MCF 10A (cell line): ENCODE data around the gene ANKRD22. TPM values are rescaled to one million over a fixed set of nuclear protein-coding genes. Genes with fewer than 3 reads are reported as not detected.

Experiments used
- BruUV-seq: library from RNA; stranded (reverse); fragments of 400-500 nt; replicated peaks from 2 replicates; lab custom pipeline; 2021; lab: Mats Ljungman, UMichigan
- CTCF ChIA-PET: fragments of 300-600 bp; sonication (Branson Sonifier 250); formaldehyde crosslinking; extraction: SDS; loops from one replicate; lab custom pipeline; 2021; ENCODE audit warnings: antibody characterized with exemption, inconsistent platforms; lab: Yijun Ruan, JAX
- POLR2A ChIA-PET: fragments of 300-600, 350-650 bp; sonication (Branson Sonifier 250); formaldehyde crosslinking; extraction: SDS; loops from one replicate; lab custom pipeline; 2020; ENCODE audit warnings: antibody characterized with exemption, inconsistent platforms; lab: Yijun Ruan, JAX
- DNase-seq: peaks from one replicate; pipeline ENCODE4 v3.0.0-alpha.2; 2018; ENCODE audit not compliant: unreplicated experiment
- H3K27ac Mint-ChIP-seq: one replicate; pipeline ENCODE4 v1.8.0; 2022; ENCODE audit warnings: mild to moderate bottlenecking, low read depth, mixed read lengths; ENCODE audit not compliant: unreplicated experiment
- H3K27me3 Mint-ChIP-seq: one replicate; pipeline ENCODE4 v1.8.0; 2022; ENCODE audit warnings: mixed read lengths; ENCODE audit not compliant: insufficient read depth, unreplicated experiment
- H3K36me3 Mint-ChIP-seq: one replicate; pipeline ENCODE4 v1.8.0; 2022; ENCODE audit warnings: mild to moderate bottlenecking, moderate library complexity, mixed read lengths; ENCODE audit not compliant: insufficient read depth, unreplicated experiment
- H3K4me1 Mint-ChIP-seq: one replicate; pipeline ENCODE4 v1.8.0; 2022; ENCODE audit warnings: mixed read lengths; ENCODE audit not compliant: insufficient read depth, unreplicated experiment
- H3K4me3 Mint-ChIP-seq: one replicate; pipeline ENCODE4 v1.8.0; 2022; ENCODE audit warnings: mild to moderate bottlenecking, moderate library complexity, mixed read lengths; ENCODE audit not compliant: unreplicated experiment
- H3K9me3 Mint-ChIP-seq: one replicate; pipeline ENCODE4 v1.8.0; 2022; ENCODE audit warnings: mixed read lengths; ENCODE audit not compliant: unreplicated experiment
- intact Hi-C: fragments of 100-400 bp; cut with micrococcal nuclease; formaldehyde crosslinking; loops from 2 replicates; pipeline ENCODE4 v1.14.1; 2022
- total RNA-seq: library from RNA; stranded (reverse); gene quantifications from 2 replicates; pipeline ENCODE4 v1.2.3, GENCODE V29; 2022
- TF ChIP-seq, protein P1 (sequence below): fragments of 200-600 bp; IDR thresholded peaks from one replicate; pipeline ENCODE4 v1.8.0; 2022; ENCODE audit warnings: antibody characterized with exemption, mild to moderate bottlenecking; ENCODE audit not compliant: unreplicated experiment

The ANKRD22 gene
- total RNA-seq, 1 experiment from 2014 or later: 0.26 TPM

DNA sequence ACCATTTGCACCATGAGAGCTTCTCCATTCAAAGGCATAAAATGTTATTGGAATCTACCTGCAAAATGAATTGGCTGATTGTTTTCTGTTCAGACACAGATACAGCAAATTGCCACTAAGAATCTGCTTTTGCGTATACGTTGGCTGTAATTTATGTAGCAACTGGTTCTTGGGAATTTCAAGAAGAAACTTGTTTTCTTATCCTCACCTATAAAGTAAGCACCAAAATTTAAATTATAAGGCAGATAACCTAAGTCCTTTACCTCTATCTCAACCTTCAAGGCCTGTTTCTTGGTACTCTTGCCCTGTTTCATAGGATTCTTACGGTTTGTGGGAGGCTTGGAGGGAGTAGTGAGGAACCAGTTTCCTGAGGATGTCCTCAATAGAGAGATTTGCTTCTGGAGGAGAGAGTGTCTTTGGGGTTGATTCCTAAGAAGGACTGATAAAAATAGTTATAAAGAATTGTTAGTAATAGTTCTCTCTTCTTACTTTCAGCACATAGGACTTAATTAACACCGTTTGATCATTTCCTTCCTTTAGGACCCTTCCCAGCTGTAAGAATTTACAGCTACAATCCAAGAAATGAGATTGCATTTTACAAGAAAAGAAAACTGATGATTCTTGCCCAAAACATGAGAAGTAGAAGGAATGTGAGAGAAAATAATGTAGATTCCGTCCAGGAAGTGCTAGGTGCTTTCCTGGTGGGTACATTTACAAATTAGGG is 30.4 kb upstream of the ANKRD22 start:
- TF ChIP-seq, protein P1, sequence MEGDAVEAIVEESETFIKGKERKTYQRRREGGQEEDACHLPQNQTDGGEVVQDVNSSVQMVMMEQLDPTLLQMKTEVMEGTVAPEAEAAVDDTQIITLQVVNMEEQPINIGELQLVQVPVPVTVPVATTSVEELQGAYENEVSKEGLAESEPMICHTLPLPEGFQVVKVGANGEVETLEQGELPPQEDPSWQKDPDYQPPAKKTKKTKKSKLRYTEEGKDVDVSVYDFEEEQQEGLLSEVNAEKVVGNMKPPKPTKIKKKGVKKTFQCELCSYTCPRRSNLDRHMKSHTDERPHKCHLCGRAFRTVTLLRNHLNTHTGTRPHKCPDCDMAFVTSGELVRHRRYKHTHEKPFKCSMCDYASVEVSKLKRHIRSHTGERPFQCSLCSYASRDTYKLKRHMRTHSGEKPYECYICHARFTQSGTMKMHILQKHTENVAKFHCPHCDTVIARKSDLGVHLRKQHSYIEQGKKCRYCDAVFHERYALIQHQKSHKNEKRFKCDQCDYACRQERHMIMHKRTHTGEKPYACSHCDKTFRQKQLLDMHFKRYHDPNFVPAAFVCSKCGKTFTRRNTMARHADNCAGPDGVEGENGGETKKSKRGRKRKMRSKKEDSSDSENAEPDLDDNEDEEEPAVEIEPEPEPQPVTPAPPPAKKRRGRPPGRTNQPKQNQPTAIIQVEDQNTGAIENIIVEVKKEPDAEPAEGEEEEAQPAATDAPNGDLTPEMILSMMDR: no peak
- no peaks in the 10 kb centered on the region for H3K27me3 Mint-ChIP-seq
- ChIA-PET CTCF (interaction anchor here (0.6 to 2.0 kb wide), 8 partner anchors 30 to 1975 kb away, joined by 3 to 9 read pairs (median 5); partner anchors contain the start of gene ANKRD22), POLR2A (interaction anchor here (0.6 to 4.2 kb wide), 24 partner anchors 12 to 1845 kb away, joined by 3 to 63 read pairs (median 4); partner anchors contain the start of genes ANKRD22 and FAS)
- H3K9me3 Mint-ChIP-seq: no peaks in the 10 kb centered on the region
- H3K4me3 Mint-ChIP-seq: peak overlapping the region; percentile 97
- peak overlapping the region; percentile 91 for H3K27ac Mint-ChIP-seq
- H3K4me1 Mint-ChIP-seq: peaks cover 29% of the 10 kb centered on the region
- DNase-seq: peak; percentile 13
- H3K36me3 Mint-ChIP-seq: no peaks in the 10 kb centered on the region
- TSS peak; percentile 97 for BruUV-seq
- intact Hi-C loops: loop anchor here (2.0 kb wide), 1 partner anchor 51 kb away; no protein-coding TSS in a partner anchor

DNA sequence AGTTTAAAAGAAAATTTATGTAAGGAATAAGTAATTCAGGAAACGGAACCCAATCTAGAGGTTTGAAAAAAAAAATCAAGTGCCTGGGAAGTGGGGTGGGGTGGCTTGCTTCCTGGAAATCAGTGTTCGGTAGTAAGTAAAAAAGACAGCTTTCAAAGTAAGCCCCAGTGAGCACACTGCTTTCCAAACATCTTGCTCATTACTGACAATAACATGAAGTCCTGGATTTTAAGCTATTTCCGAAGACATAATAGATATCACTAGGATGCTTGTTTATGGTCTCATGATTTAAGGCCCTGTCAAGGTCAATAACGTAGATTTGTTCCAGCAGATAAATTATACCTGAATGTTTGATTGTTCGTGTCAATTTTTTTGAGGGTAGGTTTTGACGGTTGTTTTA is 29.7 kb upstream of the ANKRD22 start:
- Mint-ChIP-seq H3K27ac (peak overlapping the region; percentile 91), H3K4me3 (peak overlapping the region; percentile 97), H3K36me3 (no peaks in the 10 kb centered on the region), H3K4me1 (peaks cover 29% of the 10 kb centered on the region), H3K9me3 (no peaks in the 10 kb centered on the region), H3K27me3 (no peaks in the 10 kb centered on the region)
- BruUV-seq: TSS peak; percentile 65
- intact Hi-C loops: loop anchor here (2.0 kb wide), 1 partner anchor 51 kb away; no protein-coding TSS in a partner anchor
- DNase-seq: peak; percentile 18
- POLR2A ChIA-PET: interaction anchor here (0.7 to 4.2 kb wide), 16 partner anchors 11 to 1036 kb away, joined by 3 to 63 read pairs (median 4); partner anchors contain the start of genes ANKRD22 and FAS
- CTCF ChIA-PET: interaction anchor here (1.1 to 2.0 kb wide), 5 partner anchors 45 to 106 kb away, joined by 4 to 9 read pairs (median 7); no protein-coding TSS in a partner anchor
- TF ChIP-seq, protein P1: no peak

DNA sequence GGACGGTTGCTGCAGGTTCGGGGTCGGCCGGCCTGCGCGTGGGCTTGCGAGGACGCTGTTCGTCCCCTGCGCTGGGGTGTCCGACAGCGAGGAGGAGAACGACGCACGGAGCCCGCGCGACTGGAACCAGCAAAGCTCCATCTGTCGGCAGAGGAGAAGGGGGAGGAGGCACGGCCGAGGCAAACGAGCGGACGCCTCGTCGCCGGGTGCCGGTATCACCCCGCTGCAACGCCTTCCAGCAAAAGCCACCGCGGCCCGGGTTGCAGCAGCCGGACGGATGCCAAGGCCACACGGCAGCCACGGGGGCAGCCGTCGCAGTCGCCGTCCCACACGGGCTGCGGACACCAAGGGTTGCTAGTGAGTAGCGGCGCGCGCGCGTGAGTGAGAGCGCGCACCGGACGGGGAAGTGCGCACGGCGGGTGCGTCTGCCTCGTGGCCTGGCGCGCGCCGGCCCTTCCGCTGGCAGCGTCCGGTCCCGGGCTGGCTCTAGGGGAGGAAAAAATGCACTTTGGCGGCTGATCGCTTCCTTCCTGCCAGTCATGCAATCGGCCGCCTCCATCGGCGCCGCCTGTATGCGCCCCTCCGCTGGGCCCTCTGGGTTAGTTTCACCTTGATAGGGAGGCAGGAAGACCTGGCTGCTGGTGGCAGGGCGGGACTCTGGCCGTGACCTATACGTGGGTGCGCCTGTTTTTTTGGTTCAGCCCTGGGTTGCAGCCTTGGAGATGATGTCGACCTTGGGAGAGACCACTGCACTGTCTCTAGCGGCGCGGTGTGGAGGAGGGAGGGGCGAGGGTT is 28.8 kb upstream of the ANKRD22 start:
- TF ChIP-seq, protein P1: no peak

More for the DNA sequence above, 28.8 kb upstream of the ANKRD22 start:
- H3K27me3 Mint-ChIP-seq: no peaks in the 10 kb centered on the region
- peak overlapping the region; percentile 91 for H3K27ac Mint-ChIP-seq
- peak; percentile 84 for DNase-seq
- no peaks in the 10 kb centered on the region for H3K36me3 Mint-ChIP-seq
- intact Hi-C loops: loop anchor here (1.0 to 2.0 kb wide), 2 partner anchors 45 to 52 kb away; no protein-coding TSS in a partner anchor
- H3K9me3 Mint-ChIP-seq: no peaks in the 10 kb centered on the region
- ChIA-PET CTCF (interaction anchor here (1.1 to 2.4 kb wide), 7 partner anchors 19 to 107 kb away, joined by 4 to 9 read pairs (median 8); no protein-coding TSS in a partner anchor), POLR2A (interaction anchor here (0.6 to 4.2 kb wide), 33 partner anchors 9 to 1165 kb away, joined by 3 to 63 read pairs (median 5); partner anchors contain the start of genes ANKRD22 and FAS)
- H3K4me3 Mint-ChIP-seq: peak overlapping the region; percentile 97
- no TSS peak for BruUV-seq
- peaks cover 29% of the 10 kb centered on the region for H3K4me1 Mint-ChIP-seq
